GM19193 (cell line): ENCODE data around the gene EFNA2.
A peak's percentile ranks its signal among the peaks of the same experiment; 100 is the strongest.

Experiments used
- POLR2A ChIP-seq: IDR thresholded peaks from 4 replicates; pipeline ENCODE4 v1.6.1; 2011; ENCODE audit not compliant: insufficient read depth, insufficient read length; ENCODE audit errors: extremely low read depth

Gene EFNA2

DNA sequence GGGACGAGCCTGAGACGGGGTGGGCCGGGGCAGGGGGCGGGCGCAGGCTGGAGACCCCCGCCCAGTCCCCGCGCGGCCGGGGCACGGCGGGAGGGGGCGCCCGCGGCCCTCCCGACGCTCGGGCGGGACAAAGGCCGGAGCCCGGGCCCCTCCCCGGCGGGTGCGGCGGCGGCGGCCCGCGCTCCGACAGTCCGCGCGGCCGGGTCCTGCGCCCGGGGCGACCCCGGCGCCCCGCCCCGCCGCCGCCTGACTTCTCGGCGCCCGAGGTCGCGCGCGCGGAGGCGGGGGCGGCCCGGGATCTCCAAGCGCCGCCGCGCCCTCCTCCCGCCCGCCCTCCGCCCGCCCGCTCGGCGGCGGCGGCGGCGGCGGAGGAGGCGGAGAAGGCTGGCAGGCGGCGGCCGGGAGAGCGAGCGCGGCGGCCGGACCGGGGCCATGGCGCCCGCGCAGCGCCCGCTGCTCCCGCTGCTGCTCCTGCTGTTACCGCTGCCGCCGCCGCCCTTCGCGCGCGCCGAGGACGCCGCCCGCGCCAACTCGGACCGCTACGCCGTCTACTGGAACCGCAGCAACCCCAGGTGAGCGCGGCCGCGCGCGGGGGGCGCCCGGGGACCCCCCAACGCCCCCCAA is at the start of gene EFNA2:
TSS of gene EFNA2 (plus strand) at position 137 of the 624 bp plus-strand sequence. CDS start at position 433, 296 bp downstream.
- no peak for TF ChIP-seq POLR2A

DNA sequence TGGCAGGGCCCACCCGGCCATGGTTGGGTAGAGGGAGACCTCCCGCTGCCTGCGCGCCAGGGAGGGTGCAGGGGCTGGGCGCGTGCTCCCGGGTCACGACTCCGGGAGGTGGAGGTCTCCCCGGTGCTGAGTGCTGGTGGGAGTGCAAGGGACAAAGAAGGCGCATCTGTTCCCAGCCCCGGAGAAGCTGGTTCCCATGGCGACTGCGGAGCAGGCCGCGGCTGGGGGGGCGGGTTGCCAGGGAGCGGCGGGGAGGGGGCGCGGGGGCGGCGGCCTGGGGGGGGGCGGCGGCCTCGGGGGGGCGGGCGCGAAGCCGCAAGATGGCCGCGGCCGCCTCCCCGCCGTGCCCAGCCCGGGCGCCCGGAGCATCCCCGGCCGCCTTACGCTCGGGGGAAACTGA is 49.1 kb upstream of the EFNA2 start:
- no peak for TF ChIP-seq POLR2A

DNA sequence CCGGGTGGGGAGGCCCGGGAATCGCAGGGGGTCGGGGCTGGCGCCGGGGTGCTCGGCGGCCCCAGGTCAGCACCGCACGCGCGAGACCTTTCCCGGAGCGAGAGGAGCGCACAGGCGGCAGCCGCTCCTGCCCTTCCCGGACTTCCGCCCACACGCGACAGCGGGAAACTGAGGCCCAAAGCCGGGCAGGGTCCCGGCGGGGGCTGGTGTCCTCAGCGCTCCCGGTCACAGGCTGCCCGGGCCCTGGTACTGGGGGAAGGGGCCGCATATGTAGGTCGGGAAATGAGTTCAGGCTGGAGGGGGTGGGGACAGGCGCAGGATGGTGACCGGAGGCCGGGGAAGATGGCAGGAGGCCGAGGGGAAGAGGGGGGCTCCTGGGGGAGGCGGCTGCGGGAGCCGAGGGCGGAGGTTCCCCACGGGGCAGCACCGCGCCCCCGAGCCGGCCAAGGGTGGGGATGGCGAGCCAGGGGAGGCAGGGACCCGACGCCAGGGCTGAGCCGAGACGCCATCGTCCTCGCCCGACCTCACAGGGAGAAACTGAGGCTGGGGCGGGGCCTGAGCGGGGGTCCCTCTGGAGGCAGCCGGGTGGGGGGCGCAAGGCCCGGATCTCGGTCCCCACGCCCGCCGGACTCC is 48.5 kb upstream of the EFNA2 start:
- TF ChIP-seq POLR2A, result no peak

DNA sequence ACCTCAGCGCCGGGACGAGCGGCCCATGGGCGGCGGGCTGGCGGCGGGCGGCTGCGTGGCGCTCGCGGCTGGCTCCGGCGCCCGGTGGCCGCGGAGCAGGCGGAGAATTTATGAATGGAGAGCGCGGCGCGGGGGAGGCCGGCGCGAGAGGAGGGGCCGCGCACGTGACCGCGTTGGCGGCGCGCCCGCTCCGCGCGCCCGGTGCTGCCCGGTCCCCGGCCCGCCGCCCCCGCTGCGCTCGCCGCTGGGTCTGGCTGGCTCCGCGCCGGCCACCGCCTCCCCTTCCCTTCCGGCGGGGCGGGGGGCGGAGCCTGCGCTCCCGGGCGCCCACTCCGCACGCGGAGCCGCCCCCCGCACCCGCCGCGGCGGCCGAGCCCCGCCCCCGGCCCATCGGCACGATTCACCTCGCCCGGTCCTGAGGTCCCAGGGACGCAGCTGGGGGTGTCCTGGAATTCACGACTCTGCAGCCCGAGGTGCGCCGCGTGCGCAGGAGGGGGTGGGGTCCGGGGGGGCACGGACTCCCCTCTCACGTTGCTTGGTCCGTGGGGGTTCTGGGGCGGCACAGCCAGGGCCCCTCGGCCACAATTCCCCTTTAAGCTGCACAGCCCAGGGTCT is 47.8 kb upstream of the EFNA2 start, which contains the start of gene CBARP:
TSS of gene CBARP (minus strand) at position 252 of the 615 bp plus-strand sequence. CDS start 1,905 bp downstream, outside the sequence.
- no peak for TF ChIP-seq POLR2A

DNA sequence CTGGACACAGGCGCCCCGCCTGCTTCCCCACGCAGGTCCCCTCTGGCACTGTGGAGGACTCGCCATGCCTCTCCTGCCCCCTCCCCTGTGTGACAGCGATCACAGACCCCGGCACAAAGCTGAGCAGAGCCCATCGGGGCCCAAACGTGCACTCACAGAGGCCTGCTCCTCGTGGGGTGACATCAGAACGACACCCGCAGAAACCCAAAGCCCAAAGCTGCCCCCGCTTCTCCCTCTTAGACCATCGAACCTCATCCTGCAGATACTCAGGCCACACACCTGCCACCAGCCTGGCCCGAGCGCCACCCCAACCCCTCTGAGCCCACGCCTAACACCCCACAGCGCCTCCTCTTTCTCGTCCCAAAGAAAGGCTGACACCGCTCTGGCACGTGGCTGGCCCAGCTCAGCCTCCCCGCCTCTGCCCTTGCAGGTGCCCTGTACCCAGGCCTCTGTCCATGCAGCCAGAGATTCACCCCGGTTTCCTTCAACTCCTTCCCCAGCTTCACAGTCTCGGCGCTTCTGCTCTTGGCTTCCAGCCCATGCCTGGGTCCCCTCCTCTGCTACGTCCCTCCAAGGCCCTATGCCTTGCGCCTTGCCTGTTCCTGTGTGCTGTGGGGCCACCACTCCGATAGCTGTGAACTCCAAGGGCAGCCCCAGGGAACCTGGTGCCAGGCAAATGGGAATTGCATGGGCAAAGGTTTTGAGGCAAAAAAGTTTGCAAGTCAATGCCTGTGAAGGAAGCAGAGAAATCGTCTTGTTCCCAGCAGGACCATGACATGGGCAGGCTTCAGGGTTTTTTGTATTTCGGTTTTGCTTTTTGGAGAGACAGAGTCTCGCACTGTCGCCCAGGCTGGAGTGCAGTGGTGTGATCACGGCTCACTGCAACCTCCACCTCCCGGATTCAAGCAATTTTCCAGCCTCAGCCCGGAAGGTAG is 47.0 kb upstream of the EFNA2 start:
- no peak for TF ChIP-seq POLR2A

- TF ChIP-seq POLR2A, result no peak
These were observed 46.3 kb upstream of the EFNA2 start for GRCh38 chr19:1239420-1239795.

DNA sequence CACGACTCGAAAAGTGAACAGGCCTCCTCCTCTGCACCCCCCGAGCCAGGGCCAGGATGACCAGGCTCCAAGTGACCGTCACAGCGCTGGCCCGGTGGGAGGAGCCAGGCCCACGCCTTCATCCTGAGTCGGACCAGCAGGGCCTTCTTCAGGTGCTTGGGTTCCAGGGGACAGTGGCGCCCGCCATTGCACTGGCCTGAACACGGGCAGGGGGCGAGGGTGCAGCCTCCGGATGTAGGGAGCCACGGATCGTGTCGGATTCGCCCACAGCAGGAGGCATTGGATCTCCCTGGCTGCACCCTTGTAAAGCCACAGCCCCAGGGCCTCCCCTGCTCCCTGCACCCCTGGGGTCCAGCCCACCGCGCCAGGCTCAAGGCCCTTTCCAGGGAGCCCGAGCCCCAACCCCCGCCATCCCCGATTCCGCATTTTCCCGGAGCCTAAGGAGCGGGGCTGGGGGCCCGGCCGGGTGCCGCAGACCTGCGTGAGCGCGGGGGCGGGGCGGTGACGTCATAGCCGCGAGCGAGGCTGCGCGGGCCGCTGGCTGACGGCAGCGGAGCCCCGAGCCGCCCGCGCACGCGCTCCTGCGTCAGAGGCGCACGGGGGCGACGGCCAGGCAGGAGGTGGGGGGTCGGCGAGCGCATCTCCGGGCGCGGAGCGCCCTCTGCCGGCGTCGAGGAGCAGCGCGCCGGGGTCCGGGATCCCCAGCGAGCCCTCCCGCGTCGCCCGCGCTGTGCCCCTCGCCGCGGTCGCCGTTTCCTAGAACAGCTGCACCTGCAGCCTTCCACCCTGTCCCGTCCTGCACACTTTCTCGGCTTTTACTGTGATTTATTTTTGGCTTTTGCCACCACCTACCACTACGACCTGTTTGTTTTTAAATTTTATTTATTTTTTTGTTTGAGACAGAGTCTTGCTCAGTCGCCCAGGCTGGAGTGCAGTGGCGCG is 45.6 kb upstream of the EFNA2 start:
- TF ChIP-seq POLR2A, result no peak

- no peak for TF ChIP-seq POLR2A
These were observed 44.7 kb upstream of the EFNA2 start for GRCh38 chr19:1240925-1241324.

DNA sequence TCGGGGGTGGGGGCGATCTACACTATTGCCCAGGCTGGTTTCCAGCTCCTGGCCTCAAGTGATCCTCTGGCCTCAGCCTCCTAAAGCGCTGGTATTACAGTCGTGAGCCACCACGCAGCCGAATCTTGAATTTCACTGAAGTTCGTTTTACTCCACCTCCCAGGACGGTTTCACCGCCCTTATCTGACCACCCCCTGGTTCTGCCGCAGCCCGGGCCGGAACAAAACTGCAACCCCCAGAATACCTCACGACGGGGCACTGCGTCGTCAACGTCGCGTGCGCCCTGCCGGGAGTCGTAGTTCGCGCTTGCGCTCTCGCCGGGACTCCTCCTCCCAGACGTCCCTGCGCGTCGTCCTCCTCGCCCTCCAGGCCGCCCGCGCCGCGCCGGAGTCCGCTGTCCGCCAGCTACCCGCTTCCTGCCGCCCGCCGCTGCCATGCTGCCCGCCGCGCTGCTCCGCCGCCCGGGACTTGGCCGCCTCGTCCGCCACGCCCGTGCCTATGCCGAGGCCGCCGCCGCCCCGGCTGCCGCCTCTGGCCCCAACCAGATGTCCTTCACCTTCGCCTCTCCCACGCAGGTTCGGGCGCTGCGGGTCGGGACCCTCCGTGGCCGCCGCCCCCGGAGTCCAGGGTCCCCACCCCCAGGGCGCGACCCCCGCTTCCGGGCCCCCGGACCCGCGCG is 44.1 kb upstream of the EFNA2 start, which contains the start of gene ATP5F1D:
TSS of gene ATP5F1D (plus strand) at position 335 of the 679 bp plus-strand sequence. CDS start at position 435, 100 bp downstream.
- peak; percentile 67 for TF ChIP-seq POLR2A

DNA sequence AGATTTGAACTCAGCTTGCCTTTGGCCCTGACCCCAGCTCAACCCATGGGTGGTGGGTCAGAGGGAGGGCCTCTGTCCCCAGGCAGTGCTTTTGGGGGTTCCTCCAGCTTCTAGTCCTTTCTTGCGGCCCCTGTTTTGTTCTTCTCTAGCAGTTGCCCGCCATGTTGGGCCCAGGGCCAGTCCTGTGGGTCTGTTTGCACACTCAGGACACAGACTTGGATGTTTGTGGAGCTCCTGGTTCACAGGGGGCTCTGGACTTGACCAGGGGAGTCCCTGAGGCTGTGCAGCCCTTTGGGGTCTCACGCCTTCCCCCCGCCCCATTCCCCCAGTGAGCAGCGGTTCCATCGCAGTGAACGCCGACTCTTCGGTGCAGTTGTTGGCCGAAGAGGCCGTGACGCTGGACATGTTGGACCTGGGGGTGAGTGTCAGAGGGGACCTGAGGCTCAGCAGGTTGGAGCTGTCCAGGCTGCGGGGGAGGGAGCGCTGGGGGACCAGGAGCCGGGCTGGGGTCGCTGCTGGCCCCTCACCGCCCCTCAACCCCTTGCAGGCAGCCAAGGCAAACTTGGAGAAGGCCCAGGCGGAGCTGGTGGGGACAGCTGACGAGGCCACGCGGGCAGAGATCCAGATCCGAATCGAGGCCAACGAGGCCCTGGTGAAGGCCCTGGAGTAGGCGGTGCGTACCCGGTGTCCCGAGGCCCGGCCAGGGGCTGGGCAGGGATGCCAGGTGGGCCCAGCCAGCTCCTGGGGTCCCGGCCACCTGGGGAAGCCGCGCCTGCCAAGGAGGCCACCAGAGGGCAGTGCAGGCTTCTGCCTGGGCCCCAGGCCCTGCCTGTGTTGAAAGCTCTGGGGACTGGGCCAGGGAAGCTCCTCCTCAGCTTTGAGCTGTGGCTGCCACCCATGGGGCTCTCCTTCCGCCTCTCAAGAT is 41.6 kb upstream of the EFNA2 start:
- no peak for TF ChIP-seq POLR2A

- TF ChIP-seq POLR2A, result no peak
These were observed 40.8 kb upstream of the EFNA2 start for GRCh38 chr19:1244693-1245451.
